Gastrocnemius medialis (tissue), 4 donors: ENCODE results near the gene SRP68.

ENCODE experiments used
- CTCF ChIP-seq, 5 experiments: fragments of 450-650 bp in 3 of 5; fragments of 200-600 bp in 2 of 5; sonication (generic) in 2 of 5; IDR thresholded peaks in 4 of 5; conservative IDR thresholded peaks in 1 of 5; 1 replicate in 4 of 5; 2 replicates in 1 of 5; pipeline ENCODE4 v1.5.1; 2016 to 2019; ENCODE audit warnings: antibody characterized with exemption in 5 of 5, mild to moderate bottlenecking in 3 of 5, moderate library complexity in 3 of 5
- POLR2A ChIP-seq, 2 donors: fragments of 450-650 bp; IDR thresholded peaks; one replicate each; pipeline ENCODE4 v1.6.1; 2017; ENCODE audit warnings: antibody characterized with exemption in 2 of 2, mild to moderate bottlenecking in 2 of 2, moderate library complexity in 2 of 2

- no peak for TF ChIP-seq CTCF (IDR thresholded peaks at IDR 0.05 in 4 of 5, conservative IDR thresholded peaks at IDR 0.05 in 1 of 5)
- no peak for TF ChIP-seq POLR2A (IDR thresholded peaks at IDR 0.05)
Observed at GRCh38 chr17:76115138-76115754, 42.9 kb upstream of the SRP68 start.
